ENCODE results near the gene NET1.

GRCh38 chr10:5442990-5443370 is 30.6 kb downstream of the NET1 start:
- TF ChIP-seq EZH2 (IDR thresholded peaks at IDR 0.05; ENCODE audit: borderline replicate concordance, low read depth, low read length, severe bottlenecking) = no peak
- TF ChIP-seq CTCF (IDR thresholded peaks at IDR 0.05; ENCODE audit: borderline replicate concordance, extremely low read depth, low read length, poor library complexity, severe bottlenecking) = no peak
